Hepatocyte (in vitro differentiated cells): ENCODE data around the gene KCNA4.

Source experiments
- EZH2phosphoT487 ChIP-seq: fragments of 200-600 bp; sonication (generic); IDR thresholded peaks from one replicate; pipeline ENCODE4 v1.6.1; 2018; ENCODE audit warnings: antibody characterized with exemption, mild to moderate bottlenecking, low read depth, moderate library complexity; ENCODE audit not compliant: unreplicated experiment, severe bottlenecking
- TF ChIP-seq, protein P1 (sequence below): fragments of 200-600 bp; sonication (generic); IDR thresholded peaks from 2 replicates; pipeline ENCODE4 v1.5.1; 2016; ENCODE audit warnings: antibody characterized with exemption, mild to moderate bottlenecking; ENCODE audit not compliant: poor library complexity

DNA sequence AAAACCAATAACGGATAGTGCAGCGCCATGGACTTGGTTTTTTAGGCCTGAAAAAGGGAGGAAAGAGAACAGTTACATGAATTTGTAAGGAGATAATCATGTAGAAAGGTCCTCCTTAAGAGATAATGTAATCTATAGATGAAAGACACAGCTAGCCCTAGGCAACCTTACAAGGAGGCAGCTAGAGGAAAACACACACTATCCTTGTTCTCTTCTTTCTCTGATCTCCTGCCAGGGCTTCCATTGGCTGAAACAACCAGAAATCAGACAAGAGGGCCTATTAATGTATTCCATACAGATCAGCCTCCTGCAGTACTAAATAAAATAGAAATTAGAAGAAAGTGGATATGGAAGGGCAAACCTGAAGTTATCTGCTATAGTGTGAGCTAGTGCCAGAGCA lies 53.0 kb downstream of the KCNA4 start:
- TF ChIP-seq, protein P1, sequence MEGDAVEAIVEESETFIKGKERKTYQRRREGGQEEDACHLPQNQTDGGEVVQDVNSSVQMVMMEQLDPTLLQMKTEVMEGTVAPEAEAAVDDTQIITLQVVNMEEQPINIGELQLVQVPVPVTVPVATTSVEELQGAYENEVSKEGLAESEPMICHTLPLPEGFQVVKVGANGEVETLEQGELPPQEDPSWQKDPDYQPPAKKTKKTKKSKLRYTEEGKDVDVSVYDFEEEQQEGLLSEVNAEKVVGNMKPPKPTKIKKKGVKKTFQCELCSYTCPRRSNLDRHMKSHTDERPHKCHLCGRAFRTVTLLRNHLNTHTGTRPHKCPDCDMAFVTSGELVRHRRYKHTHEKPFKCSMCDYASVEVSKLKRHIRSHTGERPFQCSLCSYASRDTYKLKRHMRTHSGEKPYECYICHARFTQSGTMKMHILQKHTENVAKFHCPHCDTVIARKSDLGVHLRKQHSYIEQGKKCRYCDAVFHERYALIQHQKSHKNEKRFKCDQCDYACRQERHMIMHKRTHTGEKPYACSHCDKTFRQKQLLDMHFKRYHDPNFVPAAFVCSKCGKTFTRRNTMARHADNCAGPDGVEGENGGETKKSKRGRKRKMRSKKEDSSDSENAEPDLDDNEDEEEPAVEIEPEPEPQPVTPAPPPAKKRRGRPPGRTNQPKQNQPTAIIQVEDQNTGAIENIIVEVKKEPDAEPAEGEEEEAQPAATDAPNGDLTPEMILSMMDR: no peak
- TF ChIP-seq EZH2phosphoT487: no peak
